HL-60 (cell line): ENCODE measurements around the gene CACNA1S.

Experiments
- GABPA ChIP-seq: IDR thresholded peaks from 2 replicates; pipeline ENCODE4 v1.6.1; 2012; ENCODE audit warnings: low read depth
- POLR2AphosphoS5 ChIP-seq: IDR thresholded peaks from 2 replicates; pipeline ENCODE4 v1.6.1; 2012; ENCODE audit warnings: low read depth
- SPI1 ChIP-seq: IDR thresholded peaks from 2 replicates; pipeline ENCODE4 v1.6.1; 2012; ENCODE audit warnings: low read depth, mild to moderate bottlenecking, borderline replicate concordance
- TF ChIP-seq, protein P1 (sequence below): IDR thresholded peaks from one replicate; pipeline ENCODE4 v1.5.1; 2011; ENCODE audit warnings: low read length, control low read depth, inconsistent platforms; ENCODE audit not compliant: insufficient read depth
- TF ChIP-seq, protein P2 (sequence below): IDR thresholded peaks from 2 replicates; pipeline ENCODE4 v1.6.1; 2012; ENCODE audit warnings: low read depth; ENCODE audit not compliant: insufficient replicate concordance

DNA sequence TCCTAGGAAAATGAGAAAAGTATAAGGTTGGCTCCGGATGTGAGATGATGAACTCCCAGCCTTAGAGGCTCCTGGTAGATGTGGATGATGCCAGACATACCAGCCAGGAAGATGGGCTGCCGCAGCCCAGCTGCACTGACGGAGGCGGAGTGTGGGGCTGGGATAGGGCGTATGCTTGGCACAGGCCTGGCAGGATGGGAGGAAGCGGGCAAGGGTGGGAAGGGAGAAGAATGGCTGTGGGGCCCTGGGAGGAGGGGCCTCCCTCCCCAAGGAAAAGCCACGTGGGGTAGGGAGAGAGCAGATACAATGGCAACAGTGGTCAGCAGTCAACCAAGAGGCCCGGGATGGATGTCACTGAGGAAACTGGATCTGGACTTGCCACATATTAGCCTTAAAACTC lies 47.4 kb downstream of the CACNA1S start:
- TF ChIP-seq, protein P1, sequence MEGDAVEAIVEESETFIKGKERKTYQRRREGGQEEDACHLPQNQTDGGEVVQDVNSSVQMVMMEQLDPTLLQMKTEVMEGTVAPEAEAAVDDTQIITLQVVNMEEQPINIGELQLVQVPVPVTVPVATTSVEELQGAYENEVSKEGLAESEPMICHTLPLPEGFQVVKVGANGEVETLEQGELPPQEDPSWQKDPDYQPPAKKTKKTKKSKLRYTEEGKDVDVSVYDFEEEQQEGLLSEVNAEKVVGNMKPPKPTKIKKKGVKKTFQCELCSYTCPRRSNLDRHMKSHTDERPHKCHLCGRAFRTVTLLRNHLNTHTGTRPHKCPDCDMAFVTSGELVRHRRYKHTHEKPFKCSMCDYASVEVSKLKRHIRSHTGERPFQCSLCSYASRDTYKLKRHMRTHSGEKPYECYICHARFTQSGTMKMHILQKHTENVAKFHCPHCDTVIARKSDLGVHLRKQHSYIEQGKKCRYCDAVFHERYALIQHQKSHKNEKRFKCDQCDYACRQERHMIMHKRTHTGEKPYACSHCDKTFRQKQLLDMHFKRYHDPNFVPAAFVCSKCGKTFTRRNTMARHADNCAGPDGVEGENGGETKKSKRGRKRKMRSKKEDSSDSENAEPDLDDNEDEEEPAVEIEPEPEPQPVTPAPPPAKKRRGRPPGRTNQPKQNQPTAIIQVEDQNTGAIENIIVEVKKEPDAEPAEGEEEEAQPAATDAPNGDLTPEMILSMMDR = no peak
- TF ChIP-seq POLR2AphosphoS5 (no peak), GABPA (no peak), SPI1 (no peak)
- TF ChIP-seq, protein P2, sequence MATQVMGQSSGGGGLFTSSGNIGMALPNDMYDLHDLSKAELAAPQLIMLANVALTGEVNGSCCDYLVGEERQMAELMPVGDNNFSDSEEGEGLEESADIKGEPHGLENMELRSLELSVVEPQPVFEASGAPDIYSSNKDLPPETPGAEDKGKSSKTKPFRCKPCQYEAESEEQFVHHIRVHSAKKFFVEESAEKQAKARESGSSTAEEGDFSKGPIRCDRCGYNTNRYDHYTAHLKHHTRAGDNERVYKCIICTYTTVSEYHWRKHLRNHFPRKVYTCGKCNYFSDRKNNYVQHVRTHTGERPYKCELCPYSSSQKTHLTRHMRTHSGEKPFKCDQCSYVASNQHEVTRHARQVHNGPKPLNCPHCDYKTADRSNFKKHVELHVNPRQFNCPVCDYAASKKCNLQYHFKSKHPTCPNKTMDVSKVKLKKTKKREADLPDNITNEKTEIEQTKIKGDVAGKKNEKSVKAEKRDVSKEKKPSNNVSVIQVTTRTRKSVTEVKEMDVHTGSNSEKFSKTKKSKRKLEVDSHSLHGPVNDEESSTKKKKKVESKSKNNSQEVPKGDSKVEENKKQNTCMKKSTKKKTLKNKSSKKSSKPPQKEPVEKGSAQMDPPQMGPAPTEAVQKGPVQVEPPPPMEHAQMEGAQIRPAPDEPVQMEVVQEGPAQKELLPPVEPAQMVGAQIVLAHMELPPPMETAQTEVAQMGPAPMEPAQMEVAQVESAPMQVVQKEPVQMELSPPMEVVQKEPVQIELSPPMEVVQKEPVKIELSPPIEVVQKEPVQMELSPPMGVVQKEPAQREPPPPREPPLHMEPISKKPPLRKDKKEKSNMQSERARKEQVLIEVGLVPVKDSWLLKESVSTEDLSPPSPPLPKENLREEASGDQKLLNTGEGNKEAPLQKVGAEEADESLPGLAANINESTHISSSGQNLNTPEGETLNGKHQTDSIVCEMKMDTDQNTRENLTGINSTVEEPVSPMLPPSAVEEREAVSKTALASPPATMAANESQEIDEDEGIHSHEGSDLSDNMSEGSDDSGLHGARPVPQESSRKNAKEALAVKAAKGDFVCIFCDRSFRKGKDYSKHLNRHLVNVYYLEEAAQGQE = no peak
